AG04449 (cell line): ENCODE results near the gene RAB11FIP4.

ENCODE experiments used
- CTCF ChIA-PET: fragments of 350-600 bp; formaldehyde crosslinking; extraction: SDS; loops from one replicate; lab custom pipeline; 2021; ENCODE audit warnings: antibody characterized with exemption; lab: Yijun Ruan, JAX
- POLR2A ChIA-PET: fragments of 400-600, 350-600 bp; formaldehyde crosslinking; extraction: SDS; loops from one replicate; lab custom pipeline; 2020; ENCODE audit warnings: antibody characterized with exemption, inconsistent platforms; lab: Yijun Ruan, JAX
- DNase-seq: peaks from one replicate; pipeline ENCODE4 v3.0.0-alpha.2; 2010; ENCODE audit warnings: low read depth, low spot score
- H3K4me3 ChIP-seq: 2 replicates; pipeline ENCODE4 v1.5.1; 2011; ENCODE audit warnings: low read depth, mild to moderate bottlenecking, control low read depth, low read length
- TF ChIP-seq, protein P1 (sequence below): IDR thresholded peaks from one replicate; pipeline ENCODE4 v1.5.1; 2011; ENCODE audit warnings: mild to moderate bottlenecking, moderate library complexity, low read length, control low read depth, inconsistent platforms; ENCODE audit not compliant: insufficient read depth; ENCODE audit errors: missing control alignments

The RAB11FIP4 gene

DNA sequence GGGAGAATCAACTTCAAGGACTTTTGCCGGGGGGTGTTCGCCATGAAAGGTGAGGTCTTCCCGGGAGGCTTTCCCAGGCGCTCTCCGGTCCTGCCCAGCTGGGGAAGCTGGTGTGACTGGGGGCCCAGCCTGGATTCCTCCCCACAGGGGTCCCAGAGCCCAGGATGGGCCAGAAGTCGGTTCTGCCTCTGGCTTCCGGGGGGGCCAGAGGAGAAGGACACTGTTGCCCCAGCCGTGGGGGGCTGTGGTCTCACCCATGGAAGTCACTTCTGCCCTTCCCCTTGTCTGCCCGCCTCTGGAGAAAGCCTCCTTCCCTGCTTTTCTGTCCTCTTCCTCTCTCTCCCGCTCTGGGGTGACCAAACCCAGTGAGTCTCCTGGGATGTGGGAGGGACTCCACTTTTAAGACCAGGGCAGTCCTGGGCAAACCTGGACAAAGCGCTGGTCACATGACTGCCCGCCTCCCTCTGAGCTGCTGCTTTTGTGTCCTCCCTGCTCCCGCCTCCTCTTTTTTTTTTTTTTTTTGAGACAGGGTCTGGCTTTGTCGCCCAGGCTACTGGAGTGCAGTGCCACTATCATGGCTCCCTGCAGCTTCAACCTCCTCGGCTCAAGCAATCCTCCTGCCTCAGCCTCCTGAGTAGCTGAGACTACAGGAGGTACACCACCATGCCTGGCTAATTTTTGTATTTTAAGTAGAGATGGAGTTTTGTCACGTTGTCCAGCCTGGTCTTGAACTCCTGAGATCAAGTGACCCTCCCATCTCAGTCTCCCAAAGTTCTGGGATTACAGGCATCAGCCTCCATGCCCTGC lies 40.6 kb downstream of the RAB11FIP4 start:
- no peak for DNase-seq
- POLR2A ChIA-PET: no interaction called here

DNA sequence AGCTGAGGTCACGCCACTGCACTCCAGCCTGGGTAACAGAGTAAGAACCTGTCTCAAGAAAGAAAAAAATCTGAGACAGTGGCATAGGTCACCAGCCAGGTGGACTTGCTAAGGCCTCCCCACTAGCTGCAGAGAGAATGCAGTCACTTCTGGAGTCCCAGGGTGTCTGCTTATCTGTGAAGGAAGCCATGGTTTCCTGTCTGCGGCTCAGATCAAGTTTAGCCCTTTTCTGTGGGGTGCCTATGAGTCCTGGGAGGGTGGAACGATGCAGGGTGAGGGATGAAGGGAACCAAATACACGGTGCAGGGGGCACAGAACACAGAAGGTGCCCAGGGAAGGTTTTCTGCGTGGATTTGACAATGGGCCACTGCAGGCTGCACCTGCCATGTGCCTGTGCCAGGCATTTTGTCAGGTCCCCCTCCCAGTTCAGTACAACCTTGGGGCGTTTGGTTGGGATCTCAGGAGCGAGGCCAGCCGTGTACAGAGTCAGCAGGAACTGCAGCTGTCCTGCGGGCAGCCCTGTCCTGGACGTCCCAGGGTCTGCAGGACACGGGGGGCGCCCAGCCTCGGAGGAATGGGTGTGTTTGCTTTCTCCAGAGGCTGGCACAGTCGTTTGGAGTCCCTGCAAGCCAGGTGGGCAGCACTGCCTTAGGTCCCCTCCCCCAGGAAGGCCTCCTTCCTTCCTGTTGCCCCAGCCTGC lies 41.8 kb downstream of the RAB11FIP4 start:
- ChIA-PET POLR2A (no interaction called here), CTCF (interaction anchor here (8.3 kb wide), 1 partner anchor 91 kb away, joined by 196 read pairs; no protein-coding TSS in a partner anchor)
- no peak overlapping the region for H3K4me3 ChIP-seq
- DNase-seq: no peak
- TF ChIP-seq, protein P1, sequence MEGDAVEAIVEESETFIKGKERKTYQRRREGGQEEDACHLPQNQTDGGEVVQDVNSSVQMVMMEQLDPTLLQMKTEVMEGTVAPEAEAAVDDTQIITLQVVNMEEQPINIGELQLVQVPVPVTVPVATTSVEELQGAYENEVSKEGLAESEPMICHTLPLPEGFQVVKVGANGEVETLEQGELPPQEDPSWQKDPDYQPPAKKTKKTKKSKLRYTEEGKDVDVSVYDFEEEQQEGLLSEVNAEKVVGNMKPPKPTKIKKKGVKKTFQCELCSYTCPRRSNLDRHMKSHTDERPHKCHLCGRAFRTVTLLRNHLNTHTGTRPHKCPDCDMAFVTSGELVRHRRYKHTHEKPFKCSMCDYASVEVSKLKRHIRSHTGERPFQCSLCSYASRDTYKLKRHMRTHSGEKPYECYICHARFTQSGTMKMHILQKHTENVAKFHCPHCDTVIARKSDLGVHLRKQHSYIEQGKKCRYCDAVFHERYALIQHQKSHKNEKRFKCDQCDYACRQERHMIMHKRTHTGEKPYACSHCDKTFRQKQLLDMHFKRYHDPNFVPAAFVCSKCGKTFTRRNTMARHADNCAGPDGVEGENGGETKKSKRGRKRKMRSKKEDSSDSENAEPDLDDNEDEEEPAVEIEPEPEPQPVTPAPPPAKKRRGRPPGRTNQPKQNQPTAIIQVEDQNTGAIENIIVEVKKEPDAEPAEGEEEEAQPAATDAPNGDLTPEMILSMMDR: no peak

More for the DNA sequence above, 40.6 kb downstream of the RAB11FIP4 start:
- H3K4me3 ChIP-seq: no peak overlapping the region
- TF ChIP-seq, protein P1: no peak
- CTCF ChIA-PET: interaction anchor here (1.4 kb wide), 1 partner anchor 93 kb away, joined by 4 read pairs; no protein-coding TSS in a partner anchor

- POLR2A ChIA-PET: no interaction called here
- TF ChIP-seq, protein P1: no peak
- DNase-seq: no peak
- no peak overlapping the region for H3K4me3 ChIP-seq
- CTCF ChIA-PET: interaction anchor here (0.8 to 8.3 kb wide), 6 partner anchors 9 to 423 kb away, joined by 3 to 196 read pairs (median 3); no protein-coding TSS in a partner anchor
Measured at GRCh38 chr17:31433811-31434726, 42.6 kb downstream of the RAB11FIP4 start.

DNA sequence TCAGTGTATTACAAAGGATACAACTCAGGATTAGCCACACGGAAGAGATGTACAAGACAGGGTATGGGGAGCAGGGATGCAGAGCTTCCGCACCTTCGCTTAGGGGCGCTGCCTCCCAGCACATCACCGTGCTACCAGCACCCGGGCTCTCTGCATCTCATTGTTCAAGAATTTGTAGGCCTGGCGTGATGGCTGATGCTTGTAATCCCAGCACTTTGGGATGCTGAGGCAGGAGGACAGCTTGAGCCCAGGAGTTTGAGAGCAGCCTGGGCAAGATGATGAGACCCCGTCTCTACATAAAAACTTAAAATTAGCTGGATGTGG lies 43.2 kb downstream of the RAB11FIP4 start:
- CTCF ChIA-PET: interaction anchor here (0.7 to 8.3 kb wide), 9 partner anchors 8 to 422 kb away, joined by 3 to 196 read pairs (median 3); no protein-coding TSS in a partner anchor
- POLR2A ChIA-PET: no interaction called here
- TF ChIP-seq, protein P1: no peak
- DNase-seq: no peak
- H3K4me3 ChIP-seq: no peak overlapping the region

- ChIA-PET CTCF (interaction anchor here (0.7 to 8.3 kb wide), 5 partner anchors 20 to 419 kb away, joined by 3 to 196 read pairs (median 3); no protein-coding TSS in a partner anchor), POLR2A (no interaction called here)
- no peak for DNase-seq
- TF ChIP-seq, protein P1: no peak
- no peak overlapping the region for H3K4me3 ChIP-seq
Measured at GRCh38 chr17:31435581-31435980, 44.1 kb downstream of the RAB11FIP4 start.
